ENCODE results near the gene RAB11FIP4.

DNA sequence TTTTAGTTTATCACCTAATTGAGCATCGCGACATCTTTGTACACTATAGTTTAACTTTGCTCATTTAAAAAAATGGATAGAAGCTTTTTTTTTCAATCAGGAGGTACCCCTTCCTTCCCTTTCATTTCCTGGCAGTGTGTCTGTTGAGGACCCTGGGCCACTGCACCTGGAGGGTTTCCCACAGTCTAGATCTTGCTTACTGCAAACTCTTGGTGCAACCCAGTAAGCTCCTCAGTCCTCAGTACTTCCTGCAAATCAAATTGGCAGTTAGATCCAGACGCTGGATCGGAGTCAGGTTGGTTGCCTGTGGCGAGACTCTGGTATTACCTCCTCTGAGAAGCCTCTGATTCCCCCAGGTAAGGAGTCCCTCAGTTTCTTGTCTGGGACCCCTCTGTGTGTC lies 162.0 kb downstream of the RAB11FIP4 start:
- TF ChIP-seq EZH2 (IDR thresholded peaks at IDR 0.05; ENCODE audit: insufficient read depth, poor library complexity, severe bottlenecking) = no peak
- TF ChIP-seq EZH2phosphoT487 (IDR thresholded peaks at IDR 0.05; ENCODE audit: insufficient read depth, low read depth) = no peak
